Calu3 (cell line): ENCODE measurements around the gene PDE1A. TPM values are rescaled to one million over a fixed set of nuclear protein-coding genes. Genes with fewer than 3 reads are reported as not detected.

Experiments
- BruUV-seq: library from RNA; stranded (reverse); fragments of 400-500 nt; replicated peaks from 2 replicates; lab custom pipeline; 2021; lab: Mats Ljungman, UMichigan
- CTCF ChIA-PET: fragments of 300-600 bp; sonication (Branson Sonifier 250); formaldehyde crosslinking; loops from one replicate; lab custom pipeline; 2022; ENCODE audit warnings: antibody characterized with exemption; lab: Charles Lee
- DNase-seq: peaks from one replicate; pipeline ENCODE4 v3.0.0; 2022
- H3K27ac Mint-ChIP-seq: one replicate; pipeline ENCODE4 v1.8.0; 2022; ENCODE audit warnings: mixed read lengths; ENCODE audit not compliant: unreplicated experiment
- H3K27me3 Mint-ChIP-seq: one replicate; pipeline ENCODE4 v1.8.0; 2022; ENCODE audit warnings: mixed read lengths; ENCODE audit not compliant: unreplicated experiment
- H3K36me3 Mint-ChIP-seq: one replicate; pipeline ENCODE4 v1.8.0; 2022; ENCODE audit warnings: mild to moderate bottlenecking, moderate library complexity, mixed read lengths; ENCODE audit not compliant: insufficient read depth, unreplicated experiment
- H3K4me1 Mint-ChIP-seq: one replicate; pipeline ENCODE4 v1.8.0; 2022; ENCODE audit warnings: mild to moderate bottlenecking, low read depth, mixed read lengths; ENCODE audit not compliant: unreplicated experiment
- H3K4me3 Mint-ChIP-seq: one replicate; pipeline ENCODE4 v1.8.0; 2022; ENCODE audit warnings: mild to moderate bottlenecking, low read depth, moderate library complexity, mixed read lengths; ENCODE audit not compliant: unreplicated experiment
- H3K9me3 Mint-ChIP-seq: one replicate; pipeline ENCODE4 v1.8.0; 2022; ENCODE audit warnings: low read depth, mixed read lengths; ENCODE audit not compliant: unreplicated experiment
- CTCF ChIP-seq: fragments of 200-600 bp; IDR thresholded peaks from one replicate; pipeline ENCODE4 v1.8.0; 2022; ENCODE audit warnings: antibody characterized with exemption; ENCODE audit not compliant: unreplicated experiment
- intact Hi-C: fragments of 100-400 bp; cut with micrococcal nuclease; formaldehyde crosslinking; loops from one replicate; pipeline ENCODE4 v1.10.0; 2022; ENCODE audit not compliant: unreplicated experiment
- total RNA-seq: library from RNA; stranded (reverse); gene quantifications from 2 replicates; pipeline ENCODE4 v1.2.3, GENCODE V29; 2022

PDE1A gene
- total RNA-seq, 1 experiment from 2014 or later, result 0.26 TPM

- Mint-ChIP-seq H3K27me3 (no peaks in the 10 kb centered on the region), H3K36me3 (no peaks in the 10 kb centered on the region), H3K9me3 (no peaks in the 10 kb centered on the region), H3K4me3 (no peak overlapping the region), H3K27ac (no peak overlapping the region), H3K4me1 (no peaks in the 10 kb centered on the region)
- no peak for DNase-seq
- CTCF ChIA-PET, result no interaction called here
- TF ChIP-seq CTCF, result no peak
- no TSS peak for BruUV-seq
- intact Hi-C loops, result no loop called here
These were observed 20.6 kb downstream of the PDE1A start for GRCh38 chr2:182406221-182406620.

GRCh38 chr2:182404975-182405561 lies 21.8 kb downstream of the PDE1A start:
- no peaks in the 10 kb centered on the region for H3K27me3 Mint-ChIP-seq
- CTCF ChIA-PET, result no interaction called here
- no peaks in the 10 kb centered on the region for H3K9me3 Mint-ChIP-seq
- H3K4me3 Mint-ChIP-seq, result no peak overlapping the region
- no peaks in the 10 kb centered on the region for H3K4me1 Mint-ChIP-seq
- no peak for DNase-seq
- intact Hi-C loops, result no loop called here
- no peak overlapping the region for H3K27ac Mint-ChIP-seq
- no TSS peak for BruUV-seq
- TF ChIP-seq CTCF, result no peak
- H3K36me3 Mint-ChIP-seq, result no peaks in the 10 kb centered on the region

GRCh38 chr2:182404092-182404491 lies 22.7 kb downstream of the PDE1A start:
- no peak for TF ChIP-seq CTCF
- intact Hi-C loops, result no loop called here
- H3K27ac Mint-ChIP-seq, result no peak overlapping the region
- no peak overlapping the region for H3K4me3 Mint-ChIP-seq
- H3K4me1 Mint-ChIP-seq, result no peaks in the 10 kb centered on the region
- no peaks in the 10 kb centered on the region for H3K36me3 Mint-ChIP-seq
- no TSS peak for BruUV-seq
- DNase-seq, result no peak
- no peaks in the 10 kb centered on the region for H3K9me3 Mint-ChIP-seq
- no peaks in the 10 kb centered on the region for H3K27me3 Mint-ChIP-seq
- CTCF ChIA-PET, result no interaction called here

- Mint-ChIP-seq H3K27ac (no peak overlapping the region), H3K4me3 (no peak overlapping the region), H3K27me3 (no peaks in the 10 kb centered on the region), H3K9me3 (peaks cover 2% of the 10 kb centered on the region), H3K4me1 (no peaks in the 10 kb centered on the region), H3K36me3 (no peaks in the 10 kb centered on the region)
- no TSS peak for BruUV-seq
- intact Hi-C loops, result no loop called here
- CTCF ChIA-PET, result no interaction called here
- no peak for TF ChIP-seq CTCF
- no peak for DNase-seq
These were observed 33.5 kb downstream of the PDE1A start for GRCh38 chr2:182393270-182393760.
